GM12873 (cell line): ENCODE measurements around the gene SLC27A1.

ENCODE experiments used
- CTCF ChIP-seq: IDR thresholded peaks from 2 replicates; pipeline ENCODE4 v1.5.1; 2012; ENCODE audit warnings: low read depth, mild to moderate bottlenecking, moderate library complexity, low read length, control low read depth; ENCODE audit not compliant: insufficient read depth; ENCODE audit errors: missing control alignments

Gene SLC27A1

DNA sequence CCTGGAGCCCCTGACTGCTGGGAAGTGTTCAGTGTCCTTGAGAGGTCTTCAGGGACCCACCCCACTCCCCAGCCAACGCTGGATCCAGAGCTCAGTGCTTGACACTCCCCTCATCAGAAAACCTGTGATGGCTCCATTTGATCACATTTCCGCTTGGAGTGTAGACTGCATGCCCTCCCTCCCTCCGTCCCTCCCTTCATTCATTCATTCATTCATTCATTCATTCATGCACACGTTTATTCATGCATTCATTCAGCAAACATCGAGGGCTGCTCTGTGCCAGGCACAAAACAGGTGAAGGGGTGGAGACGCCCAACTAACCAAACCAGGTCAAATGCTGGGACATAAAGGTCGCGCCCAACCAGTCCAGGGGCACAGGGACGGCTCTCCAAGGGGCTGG is 54.8 kb downstream of the SLC27A1 start:
- no peak for TF ChIP-seq CTCF

- TF ChIP-seq CTCF: no peak
Observed at GRCh38 chr19:17526922-17527321, 56.6 kb downstream of the SLC27A1 start.

DNA sequence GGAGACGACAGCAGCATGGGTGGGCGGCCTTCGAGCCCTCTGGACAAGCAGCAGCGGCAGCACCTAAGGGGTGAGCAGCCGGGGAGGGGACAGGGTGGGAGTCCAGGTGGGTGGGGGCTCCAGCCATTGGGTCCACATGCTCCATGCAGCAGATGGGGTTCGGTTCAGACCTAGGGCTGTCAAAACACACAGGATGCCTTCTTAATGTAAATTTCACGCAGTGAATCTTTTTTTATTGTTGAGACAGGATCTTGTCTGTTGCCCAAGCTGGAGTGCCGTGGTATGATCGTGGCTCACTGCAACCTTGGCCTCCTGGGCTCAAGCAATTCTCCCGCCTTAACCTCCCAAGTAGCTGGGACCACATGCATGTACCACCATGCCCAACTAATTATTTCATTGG is 57.0 kb downstream of the SLC27A1 start:
- TF ChIP-seq CTCF: no peak

DNA sequence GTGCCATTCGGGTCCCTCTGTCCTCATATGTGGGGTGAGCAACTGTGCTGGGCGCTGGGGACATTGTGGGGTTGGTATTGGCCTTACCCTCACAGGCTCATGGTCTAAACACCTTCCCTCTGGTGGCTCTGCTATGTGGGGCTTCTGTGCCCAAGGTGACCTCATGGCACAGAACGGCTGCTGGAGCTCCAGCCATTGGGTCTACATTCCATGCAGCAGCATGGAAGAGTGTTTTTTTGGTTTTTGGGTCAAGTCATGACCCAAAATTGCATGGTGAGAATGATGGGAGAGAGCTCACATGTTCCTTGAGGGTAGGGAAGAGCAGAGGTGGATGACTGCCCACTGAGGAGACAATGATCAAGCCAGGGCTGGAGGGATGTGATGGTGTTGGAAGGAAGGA is 58.3 kb downstream of the SLC27A1 start:
- TF ChIP-seq CTCF: no peak

- TF ChIP-seq CTCF: no peak
Observed at GRCh38 chr19:17529239-17530158, 59.2 kb downstream of the SLC27A1 start.

- TF ChIP-seq CTCF: no peak
Observed at GRCh38 chr19:17530586-17530985, 60.3 kb downstream of the SLC27A1 start.

GRCh38 chr19:17532116-17532515 is 61.8 kb downstream of the SLC27A1 start:
- TF ChIP-seq CTCF: no peak
